ENCODE measurements around the gene ACVR2A. TPM values are rescaled to one million over a fixed set of nuclear protein-coding genes. Genes with fewer than 3 reads are reported as not detected.

ACVR2A gene
- total RNA-seq, 2 experiments from 2014 or later, result 9.2 to 10.8 TPM

GRCh38 chr2:147843864-147844696 is 749 bp upstream of the ACVR2A start:
- peak; percentile 87 for DNase-seq
- peaks cover 50% of the 10 kb centered on the region for H3K27me3 Mint-ChIP-seq
- POLR2A ChIA-PET, result no interaction called here
- no peaks in the 10 kb centered on the region for H3K9me3 Mint-ChIP-seq
- peaks cover 9% of the 10 kb centered on the region for H3K36me3 Mint-ChIP-seq (ENCODE audit: low read depth)
- peak overlapping the region; percentile 86 for H3K4me3 Mint-ChIP-seq
- H3K27ac Mint-ChIP-seq, result peak overlapping the region; percentile 92
- H3K4me1 Mint-ChIP-seq, result peaks cover 35% of the 10 kb centered on the region
- CTCF ChIA-PET, result interaction anchor here (1.2 kb wide), 1 partner anchor 761 kb away, joined by 3 read pairs; no protein-coding TSS in a partner anchor

- Mint-ChIP-seq H3K4me1 (peaks cover 41% of the 10 kb centered on the region), H3K27me3 (peaks cover 52% of the 10 kb centered on the region), H3K9me3 (peaks cover 2% of the 10 kb centered on the region), H3K36me3 (ENCODE audit: low read depth) (peaks cover 9% of the 10 kb centered on the region), H3K4me3 (peak overlapping the region; percentile 86), H3K27ac (peak overlapping the region; percentile 80)
- ChIA-PET CTCF (no interaction called here), POLR2A (no interaction called here)
- peak; percentile 60 for DNase-seq
Observed at GRCh38 chr2:147845411-147845971, 662 bp downstream of the ACVR2A start.

- ChIA-PET POLR2A (no interaction called here), CTCF (interaction anchor here (0.9 kb wide), 1 partner anchor 801 kb away, joined by 3 read pairs; no protein-coding TSS in a partner anchor)
- peaks cover 9% of the 10 kb centered on the region for H3K36me3 Mint-ChIP-seq (ENCODE audit: low read depth)
- H3K27ac Mint-ChIP-seq, result no peak overlapping the region
- H3K27me3 Mint-ChIP-seq, result peaks cover 44% of the 10 kb centered on the region
- no peak for DNase-seq
- peaks cover 4% of the 10 kb centered on the region for H3K9me3 Mint-ChIP-seq
- H3K4me1 Mint-ChIP-seq, result peaks cover 50% of the 10 kb centered on the region
- peak overlapping the region; percentile 86 for H3K4me3 Mint-ChIP-seq
Observed at GRCh38 chr2:147846412-147847081, 1.7 kb downstream of the ACVR2A start.

- ChIA-PET CTCF (no interaction called here), POLR2A (no interaction called here)
- peaks cover 49% of the 10 kb centered on the region for H3K4me1 Mint-ChIP-seq
Observed at GRCh38 chr2:147847746-147848391, 3.0 kb downstream of the ACVR2A start.

GRCh38 chr2:147850838-147851237 is 6.0 kb downstream of the ACVR2A start:
- Mint-ChIP-seq H3K27ac (no peak overlapping the region), H3K36me3 (ENCODE audit: low read depth) (peaks cover 6% of the 10 kb centered on the region), H3K27me3 (peaks cover 19% of the 10 kb centered on the region), H3K4me3 (no peak overlapping the region), H3K4me1 (peaks cover 37% of the 10 kb centered on the region), H3K9me3 (peaks cover 4% of the 10 kb centered on the region)
- ChIA-PET CTCF (no interaction called here), POLR2A (no interaction called here)
- no peak for DNase-seq

More at GRCh38 chr2:147847746-147848391, 3.0 kb downstream of the ACVR2A start:
- no peak for DNase-seq
- H3K27me3 Mint-ChIP-seq, result peaks cover 36% of the 10 kb centered on the region
- H3K27ac Mint-ChIP-seq, result no peak overlapping the region
- H3K9me3 Mint-ChIP-seq, result peaks cover 4% of the 10 kb centered on the region
- peaks cover 9% of the 10 kb centered on the region for H3K36me3 Mint-ChIP-seq (ENCODE audit: low read depth)
- no peak overlapping the region for H3K4me3 Mint-ChIP-seq

- Mint-ChIP-seq H3K27me3 (peaks cover 17% of the 10 kb centered on the region), H3K36me3 (ENCODE audit: low read depth) (peaks cover 4% of the 10 kb centered on the region), H3K4me1 (peaks cover 33% of the 10 kb centered on the region), H3K27ac (no peak overlapping the region), H3K4me3 (no peak overlapping the region), H3K9me3 (peaks cover 4% of the 10 kb centered on the region)
- CTCF ChIA-PET, result no interaction called here
- POLR2A ChIA-PET, result no interaction called here
- DNase-seq, result no peak
Observed at GRCh38 chr2:147851244-147851930, 6.6 kb downstream of the ACVR2A start.

- no peak for DNase-seq
- CTCF ChIA-PET, result no interaction called here
- Mint-ChIP-seq H3K4me3 (no peak overlapping the region), H3K4me1 (peaks cover 17% of the 10 kb centered on the region), H3K36me3 (ENCODE audit: low read depth) (no peaks in the 10 kb centered on the region), H3K9me3 (peaks cover 4% of the 10 kb centered on the region), H3K27me3 (peaks cover 6% of the 10 kb centered on the region), H3K27ac (no peak overlapping the region)
- POLR2A ChIA-PET, result no interaction called here
Observed at GRCh38 chr2:147854557-147855134, 9.8 kb downstream of the ACVR2A start.

GRCh38 chr2:147855316-147855715 is 10.5 kb downstream of the ACVR2A start:
- no peak for DNase-seq
- ChIA-PET CTCF (no interaction called here), POLR2A (no interaction called here)
- Mint-ChIP-seq H3K36me3 (ENCODE audit: low read depth) (no peaks in the 10 kb centered on the region), H3K27ac (no peak overlapping the region), H3K27me3 (peaks cover 5% of the 10 kb centered on the region), H3K9me3 (peaks cover 3% of the 10 kb centered on the region), H3K4me3 (no peak overlapping the region), H3K4me1 (peaks cover 13% of the 10 kb centered on the region)

- peaks cover 3% of the 10 kb centered on the region for H3K27me3 Mint-ChIP-seq
- POLR2A ChIA-PET, result no interaction called here
- no peak overlapping the region for H3K27ac Mint-ChIP-seq
- H3K4me1 Mint-ChIP-seq, result peaks cover 7% of the 10 kb centered on the region
- H3K9me3 Mint-ChIP-seq, result no peaks in the 10 kb centered on the region
- no peak overlapping the region for H3K4me3 Mint-ChIP-seq
- no peaks in the 10 kb centered on the region for H3K36me3 Mint-ChIP-seq (ENCODE audit: low read depth)
- CTCF ChIA-PET, result no interaction called here
- DNase-seq, result no peak
Observed at GRCh38 chr2:147855977-147856376, 11.1 kb downstream of the ACVR2A start.

- Mint-ChIP-seq H3K27ac (no peak overlapping the region), H3K9me3 (no peaks in the 10 kb centered on the region), H3K4me1 (peaks cover 8% of the 10 kb centered on the region), H3K27me3 (no peaks in the 10 kb centered on the region), H3K36me3 (ENCODE audit: low read depth) (no peaks in the 10 kb centered on the region), H3K4me3 (no peak overlapping the region)
- CTCF ChIA-PET, result no interaction called here
- no peak for DNase-seq
- POLR2A ChIA-PET, result no interaction called here
Observed at GRCh38 chr2:147860009-147860408, 15.2 kb downstream of the ACVR2A start.

- DNase-seq, result no peak
- no peaks in the 10 kb centered on the region for H3K36me3 Mint-ChIP-seq (ENCODE audit: low read depth)
- H3K9me3 Mint-ChIP-seq, result no peaks in the 10 kb centered on the region
- H3K4me3 Mint-ChIP-seq, result no peak overlapping the region
- POLR2A ChIA-PET, result no interaction called here
- H3K4me1 Mint-ChIP-seq, result peaks cover 8% of the 10 kb centered on the region
- H3K27ac Mint-ChIP-seq, result no peak overlapping the region
- no peaks in the 10 kb centered on the region for H3K27me3 Mint-ChIP-seq
- CTCF ChIA-PET, result no interaction called here
Observed at GRCh38 chr2:147862859-147863516, 18.2 kb downstream of the ACVR2A start.

GRCh38 chr2:147863835-147864234 is 19.0 kb downstream of the ACVR2A start:
- Mint-ChIP-seq H3K27me3 (no peaks in the 10 kb centered on the region), H3K36me3 (ENCODE audit: low read depth) (no peaks in the 10 kb centered on the region), H3K9me3 (no peaks in the 10 kb centered on the region), H3K27ac (no peak overlapping the region), H3K4me1 (peaks cover 8% of the 10 kb centered on the region), H3K4me3 (no peak overlapping the region)
- CTCF ChIA-PET, result no interaction called here
- no peak for DNase-seq
- POLR2A ChIA-PET, result no interaction called here
